GM06990 (cell line): ENCODE data around the gene SH2B2.
"Not testable (repeated sequence)": the region's sequence is repeated elsewhere in the genome, so short reads cannot be mapped to it uniquely, and the experiment has no call there.

Experiments
- DNase-seq: peaks from one replicate; pipeline ENCODE4 v3.0.0-alpha.2; 2011; ENCODE audit not compliant: insufficient read length; ENCODE audit errors: extremely low read depth
- H3K27me3 ChIP-seq: replicated peaks from 2 replicates; pipeline ENCODE4 v1.6.0; 2011; ENCODE audit warnings: low read length; ENCODE audit not compliant: control insufficient read depth, insufficient read depth
- H3K36me3 ChIP-seq: 2 replicates; pipeline ENCODE4 v1.5.1; 2011; ENCODE audit warnings: low read length; ENCODE audit not compliant: control insufficient read depth, insufficient read depth
- H3K4me3 ChIP-seq: replicated peaks from 2 replicates; pipeline ENCODE4 v1.5.1; 2011; ENCODE audit warnings: low read depth, mild to moderate bottlenecking, control low read depth, low read length
- CTCF ChIP-seq: IDR thresholded peaks from 2 replicates; pipeline ENCODE4 v1.5.1; 2011; ENCODE audit warnings: low read length, control low read depth, mild to moderate bottlenecking, inconsistent platforms; ENCODE audit not compliant: insufficient read depth, poor library complexity, severe bottlenecking

SH2B2 gene

GRCh38 chr7:102321351-102322201, 34.9 kb downstream of the SH2B2 start:
- no peak for DNase-seq
- no peaks in the 10 kb centered on the region for H3K27me3 ChIP-seq
- no peak for TF ChIP-seq CTCF
- peaks cover 23% of the 10 kb centered on the region for H3K36me3 ChIP-seq
- H3K4me3 ChIP-seq, result no peak overlapping the region

GRCh38 chr7:102322202-102322715, 35.6 kb downstream of the SH2B2 start:
- Histone ChIP-seq H3K4me3 (no peak overlapping the region), H3K36me3 (peaks cover 21% of the 10 kb centered on the region), H3K27me3 (no peaks in the 10 kb centered on the region)
- no peak for TF ChIP-seq CTCF
- DNase-seq, result no peak

GRCh38 chr7:102323914-102324195, 37.2 kb downstream of the SH2B2 start:
- Histone ChIP-seq H3K4me3 (no peak overlapping the region), H3K36me3 (peaks cover 16% of the 10 kb centered on the region), H3K27me3 (no peaks in the 10 kb centered on the region)
- no peak for DNase-seq
- no peak for TF ChIP-seq CTCF

GRCh38 chr7:102325106-102325505, 38.4 kb downstream of the SH2B2 start:
- H3K27me3 ChIP-seq, DNase-seq, H3K36me3 ChIP-seq, H3K4me3 ChIP-seq: not testable (repeated sequence)

- no peak for TF ChIP-seq CTCF
- Histone ChIP-seq H3K4me3 (no peak overlapping the region), H3K36me3 (no peaks in the 10 kb centered on the region; the same call in none of the 2 replicates), H3K27me3 (no peaks in the 10 kb centered on the region)
- DNase-seq, result no peak
Measured at GRCh38 chr7:102326157-102326889, 39.7 kb downstream of the SH2B2 start.

GRCh38 chr7:102327183-102327582, 40.5 kb downstream of the SH2B2 start:
- not testable (repeated sequence) for H3K4me3 ChIP-seq, H3K36me3 ChIP-seq

GRCh38 chr7:102328863-102329262, 42.2 kb downstream of the SH2B2 start:
- not testable (repeated sequence) for H3K27me3 ChIP-seq, DNase-seq, H3K36me3 ChIP-seq, H3K4me3 ChIP-seq

More at GRCh38 chr7:102327183-102327582, 40.5 kb downstream of the SH2B2 start:
- DNase-seq, H3K27me3 ChIP-seq: not testable (repeated sequence)

- not testable (repeated sequence) for H3K4me3 ChIP-seq, DNase-seq, H3K27me3 ChIP-seq, H3K36me3 ChIP-seq
Measured at GRCh38 chr7:102329366-102329765, 42.7 kb downstream of the SH2B2 start.

- not testable (repeated sequence) for H3K4me3 ChIP-seq, H3K36me3 ChIP-seq
Measured at GRCh38 chr7:102330666-102331460, 44.2 kb downstream of the SH2B2 start.

More at GRCh38 chr7:102330666-102331460, 44.2 kb downstream of the SH2B2 start:
- not testable (repeated sequence) for H3K27me3 ChIP-seq, DNase-seq
